ENCODE measurements around the gene GAR1. TPM values are rescaled to one million over a fixed set of nuclear protein-coding genes. Genes with fewer than 3 reads are reported as not detected.
A peak's percentile ranks its signal among the peaks of the same experiment; 100 is the strongest.

The GAR1 gene
- total and polyA plus RNA-seq, 9 of the 15 experiments (the other 6 are each of a cell fraction or from before 2014, with no cell fraction given) = 35.7 to 194 (median 68.2) TPM

DNA sequence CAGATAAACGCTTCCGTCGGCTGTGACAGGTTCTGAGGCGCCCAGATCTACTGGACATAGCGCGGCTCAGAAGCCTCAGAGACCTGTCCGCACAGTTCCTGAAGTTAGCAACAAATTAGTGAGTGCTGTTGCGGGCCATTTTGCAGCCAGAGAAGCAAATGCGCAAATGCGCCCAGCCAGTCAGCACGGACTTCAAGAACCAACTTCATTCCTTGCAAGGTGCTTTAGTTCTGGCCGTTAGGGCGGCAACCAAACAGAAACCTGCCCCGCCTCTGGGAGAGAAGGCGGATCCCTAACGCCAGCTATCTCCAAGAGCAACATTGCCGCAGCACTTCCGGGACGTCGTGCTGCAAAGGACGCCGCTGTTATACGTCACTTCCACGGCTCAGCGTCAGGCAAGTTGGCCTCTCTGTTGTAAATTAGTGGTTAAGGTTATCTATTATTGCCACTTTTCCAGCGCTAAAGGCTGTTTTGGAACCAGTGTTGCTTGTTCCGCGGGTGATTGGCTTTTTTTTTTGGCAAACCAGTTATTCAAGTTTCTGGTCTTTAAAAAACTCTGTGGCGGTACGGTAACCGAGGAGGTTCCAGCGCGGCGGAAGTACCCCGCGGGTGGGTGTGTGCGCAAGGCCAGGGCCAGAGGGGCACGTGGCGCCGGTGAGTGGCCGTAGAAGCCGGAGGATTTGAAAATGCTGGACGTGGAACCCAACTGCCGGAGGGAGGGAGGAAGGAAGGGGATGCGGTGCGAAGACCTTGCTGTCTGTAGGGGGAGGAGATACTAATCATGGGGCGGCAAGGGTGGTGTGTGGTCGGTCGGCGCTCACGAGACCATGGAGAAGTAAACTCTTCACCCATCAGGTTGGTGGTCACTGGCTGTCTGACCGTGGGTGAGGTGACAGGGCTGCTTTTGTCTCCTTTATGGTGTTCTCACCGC lies at the start of gene GAR1 (continued):
- TF ChIP-seq ELF2 (CRISPR knock-in tag; IDR thresholded peaks at IDR 0.05) (peak; percentile 75), RBM22 (IDR thresholded peaks at IDR 0.05; ENCODE audit: low read depth, low read length, poor library complexity, severe bottlenecking) (no peak), SETDB1 (IDR thresholded peaks at IDR 0.05; ENCODE audit: low read length) (no peak), MXD1 (CRISPR knock-in tag; IDR thresholded peaks at IDR 0.05; ENCODE audit: borderline replicate concordance, poor library complexity, severe bottlenecking) (peak; percentile 95), HNRNPH1 (optimal IDR thresholded peaks at IDR 0.05; ENCODE audit: low read depth, low read length) (no peak), ETV6 (IDR thresholded peaks at IDR 0.05; ENCODE audit: borderline replicate concordance in 1 of 2, low read depth in 2 of 2, low read length in 1 of 2) (peak; percentile 68 to 76; a peak in 3 of 4 replicates), ETV6 (CRISPR knock-in tag; IDR thresholded peaks at IDR 0.05; ENCODE audit: borderline replicate concordance) (no peak), DLX4 (CRISPR knock-in tag; IDR thresholded peaks at IDR 0.05) (no peak), PTTG1 (tag; IDR thresholded peaks at IDR 0.05; ENCODE audit: low read depth) (no peak), NR2F6 (CRISPR knock-in tag; IDR thresholded peaks at IDR 0.05) (no peak), PBX2 (CRISPR knock-in tag; IDR thresholded peaks at IDR 0.05; ENCODE audit: low read depth) (no peak), PBX2 (tag; conservative IDR thresholded peaks at IDR 0.05; ENCODE audit: low read depth) (no peak)
- TF ChIP-seq, protein P1, sequence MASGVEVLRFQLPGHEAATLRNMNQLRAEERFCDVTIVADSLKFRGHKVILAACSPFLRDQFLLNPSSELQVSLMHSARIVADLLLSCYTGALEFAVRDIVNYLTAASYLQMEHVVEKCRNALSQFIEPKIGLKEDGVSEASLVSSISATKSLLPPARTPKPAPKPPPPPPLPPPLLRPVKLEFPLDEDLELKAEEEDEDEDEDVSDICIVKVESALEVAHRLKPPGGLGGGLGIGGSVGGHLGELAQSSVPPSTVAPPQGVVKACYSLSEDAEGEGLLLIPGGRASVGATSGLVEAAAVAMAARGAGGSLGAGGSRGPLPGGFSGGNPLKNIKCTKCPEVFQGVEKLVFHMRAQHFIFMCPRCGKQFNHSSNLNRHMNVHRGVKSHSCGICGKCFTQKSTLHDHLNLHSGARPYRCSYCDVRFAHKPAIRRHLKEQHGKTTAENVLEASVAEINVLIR (CRISPR knock-in tag; IDR thresholded peaks at IDR 0.05) = peak; percentile 91
- TF ChIP-seq, protein P2, sequence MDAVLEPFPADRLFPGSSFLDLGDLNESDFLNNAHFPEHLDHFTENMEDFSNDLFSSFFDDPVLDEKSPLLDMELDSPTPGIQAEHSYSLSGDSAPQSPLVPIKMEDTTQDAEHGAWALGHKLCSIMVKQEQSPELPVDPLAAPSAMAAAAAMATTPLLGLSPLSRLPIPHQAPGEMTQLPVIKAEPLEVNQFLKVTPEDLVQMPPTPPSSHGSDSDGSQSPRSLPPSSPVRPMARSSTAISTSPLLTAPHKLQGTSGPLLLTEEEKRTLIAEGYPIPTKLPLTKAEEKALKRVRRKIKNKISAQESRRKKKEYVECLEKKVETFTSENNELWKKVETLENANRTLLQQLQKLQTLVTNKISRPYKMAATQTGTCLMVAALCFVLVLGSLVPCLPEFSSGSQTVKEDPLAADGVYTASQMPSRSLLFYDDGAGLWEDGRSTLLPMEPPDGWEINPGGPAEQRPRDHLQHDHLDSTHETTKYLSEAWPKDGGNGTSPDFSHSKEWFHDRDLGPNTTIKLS (IDR thresholded peaks at IDR 0.05; ENCODE audit: borderline replicate concordance, low read depth) = peak; percentile 96
- TF ChIP-seq, protein P3, sequence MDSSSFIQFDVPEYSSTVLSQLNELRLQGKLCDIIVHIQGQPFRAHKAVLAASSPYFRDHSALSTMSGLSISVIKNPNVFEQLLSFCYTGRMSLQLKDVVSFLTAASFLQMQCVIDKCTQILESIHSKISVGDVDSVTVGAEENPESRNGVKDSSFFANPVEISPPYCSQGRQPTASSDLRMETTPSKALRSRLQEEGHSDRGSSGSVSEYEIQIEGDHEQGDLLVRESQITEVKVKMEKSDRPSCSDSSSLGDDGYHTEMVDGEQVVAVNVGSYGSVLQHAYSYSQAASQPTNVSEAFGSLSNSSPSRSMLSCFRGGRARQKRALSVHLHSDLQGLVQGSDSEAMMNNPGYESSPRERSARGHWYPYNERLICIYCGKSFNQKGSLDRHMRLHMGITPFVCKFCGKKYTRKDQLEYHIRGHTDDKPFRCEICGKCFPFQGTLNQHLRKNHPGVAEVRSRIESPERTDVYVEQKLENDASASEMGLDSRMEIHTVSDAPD (CRISPR knock-in tag; IDR thresholded peaks at IDR 0.05) = no peak
- TF ChIP-seq, protein P4, sequence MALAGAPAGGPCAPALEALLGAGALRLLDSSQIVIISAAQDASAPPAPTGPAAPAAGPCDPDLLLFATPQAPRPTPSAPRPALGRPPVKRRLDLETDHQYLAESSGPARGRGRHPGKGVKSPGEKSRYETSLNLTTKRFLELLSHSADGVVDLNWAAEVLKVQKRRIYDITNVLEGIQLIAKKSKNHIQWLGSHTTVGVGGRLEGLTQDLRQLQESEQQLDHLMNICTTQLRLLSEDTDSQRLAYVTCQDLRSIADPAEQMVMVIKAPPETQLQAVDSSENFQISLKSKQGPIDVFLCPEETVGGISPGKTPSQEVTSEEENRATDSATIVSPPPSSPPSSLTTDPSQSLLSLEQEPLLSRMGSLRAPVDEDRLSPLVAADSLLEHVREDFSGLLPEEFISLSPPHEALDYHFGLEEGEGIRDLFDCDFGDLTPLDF (CRISPR knock-in tag; IDR thresholded peaks at IDR 0.05) = peak; percentile 71; the same call in 1 of the 2 replicates

Measured in K562 (cell line).